K562 (cell line): ENCODE data around the gene PDCD1LG2. TPM values are rescaled to one million over a fixed set of nuclear protein-coding genes. Genes with fewer than 3 reads are reported as not detected.

Source experiments
- ATAC-seq: fragments of 200-7000 bp; cut with Tn5 transposase; 3 replicates; pipeline ENCODE4 v1.9.1; 2020; ENCODE audit warnings: moderate library complexity
- BruUV-seq: library from RNA; stranded (reverse); fragments of 400-500 nt; replicated peaks from 2 replicates; lab custom pipeline; 2021; lab: Mats Ljungman, UMichigan
- CTCF ChIA-PET: fragments of 300-600 bp; formaldehyde crosslinking; extraction: SDS; loops from one replicate; lab custom pipeline; 2021; ENCODE audit warnings: low intra/inter-chr PET ratio; lab: Yijun Ruan, JAX
- POLR2A ChIA-PET: fragments of 300-600, 350-650 bp; sonication (Branson Sonifier 250); formaldehyde crosslinking; extraction: SDS; loops from one replicate; lab custom pipeline; 2021; ENCODE audit warnings: antibody characterized with exemption, inconsistent platforms; lab: Yijun Ruan, JAX
- DNase-seq, 4 experiments: peaks; one replicate each; pipeline versions ENCODE4 v3.0.0 to v3.0.0-alpha.2; 2011 to 2018; ENCODE audit warnings: low spot score in 3 of 4, mixed read lengths in 3 of 4; ENCODE audit errors: extremely low read depth in 1 of 4
- FAIRE-seq: peaks from 2 replicates; lab custom pipeline; 2011; peaks lifted over from hg19 to GRCh38; lab: Jason Lieb, UNC
- H2AFZ ChIP-seq: 2 replicates; pipeline ENCODE4 v1.6.0; 2011; ENCODE audit warnings: low read depth, low read length, control low read depth, inconsistent platforms
- H3K27ac ChIP-seq: fragments of 200-600 bp; 3 replicates; pipeline ENCODE4 v1.8.0; 2011; ENCODE audit warnings: low read depth, mild to moderate bottlenecking, control low read depth, inconsistent platforms, low read length, moderate library complexity, mixed read lengths; ENCODE audit errors: extremely low read depth
- H3K27me3 ChIP-seq, 2 experiments: fragments of 300-600 bp in 1 of 2; 2 replicates in 1 of 2; 3 replicates in 1 of 2; pipeline versions ENCODE4 v1.6.0 to v1.8.0; 2011; ENCODE audit warnings: inconsistent platforms in 2 of 2, low read length in 2 of 2, mild to moderate bottlenecking in 1 of 2, mixed read lengths in 1 of 2, moderate library complexity in 1 of 2; ENCODE audit not compliant: control insufficient read depth in 2 of 2, insufficient read depth in 2 of 2
- H3K36me3 ChIP-seq: fragments of 300-600 bp; 3 replicates; pipeline ENCODE4 v1.8.0; 2011; ENCODE audit warnings: mild to moderate bottlenecking, low read length, inconsistent platforms; ENCODE audit not compliant: control insufficient read depth, insufficient read depth
- H3K4me1 ChIP-seq, 2 experiments: fragments of 200-600 bp in 1 of 2; replicated peaks in 1 of 2; 2 replicates in 1 of 2; 3 replicates in 1 of 2; pipeline versions ENCODE4 v1.5.1 to v1.8.0; 2011; ENCODE audit warnings: inconsistent platforms in 2 of 2, low read length in 2 of 2, mild to moderate bottlenecking in 1 of 2, mixed read lengths in 1 of 2, moderate library complexity in 1 of 2; ENCODE audit not compliant: control insufficient read depth in 2 of 2, insufficient read depth in 2 of 2
- H3K4me2 ChIP-seq: 2 replicates; pipeline ENCODE4 v1.6.1; 2011; ENCODE audit warnings: low read length, control low read depth, inconsistent platforms, mixed read lengths; ENCODE audit not compliant: insufficient read depth
- H3K4me3 ChIP-seq: fragments of 200-600 bp; sonication (generic), shearing (Covaris generic); 2 replicates; pipeline ENCODE4 v1.5.1; 2016; ENCODE audit warnings: control low read depth, inconsistent platforms
- H3K79me2 ChIP-seq: fragments of 200-600 bp; 3 replicates; pipeline ENCODE4 v1.8.0; 2011; ENCODE audit warnings: low read length, inconsistent platforms; ENCODE audit not compliant: control insufficient read depth, insufficient read depth
- H3K9ac ChIP-seq, 2 experiments: 2 replicates each; pipeline versions ENCODE4 v1.6.0 to v1.6.1; 2011; ENCODE audit warnings: low read depth in 2 of 2, low read length in 2 of 2, control low read depth in 1 of 2, inconsistent platforms in 1 of 2, mild to moderate bottlenecking in 1 of 2, mixed read lengths in 1 of 2; ENCODE audit not compliant: insufficient read depth in 1 of 2
- H3K9me1 ChIP-seq: one replicate; pipeline ENCODE4 v1.6.0; 2011; ENCODE audit warnings: inconsistent platforms, mild to moderate bottlenecking, low read length, moderate library complexity; ENCODE audit not compliant: control insufficient read depth, insufficient read depth
- H3K9me3 ChIP-seq: replicated peaks from 2 replicates; pipeline ENCODE4 v1.5.1; 2011; ENCODE audit warnings: low read depth, low read length, inconsistent platforms; ENCODE audit not compliant: control insufficient read depth, insufficient read depth
- H4K20me1 ChIP-seq: replicated peaks from 2 replicates; pipeline ENCODE4 v1.6.1; 2011; ENCODE audit warnings: low read length, inconsistent platforms, mixed read lengths; ENCODE audit not compliant: control insufficient read depth, insufficient read depth
- ASH1L ChIP-seq: fragments of 450-650 bp; IDR thresholded peaks from 2 replicates; pipeline ENCODE4 v1.6.1; 2018; ENCODE audit warnings: borderline replicate concordance, mild to moderate bottlenecking, low read depth; ENCODE audit not compliant: partially characterized antibody
- BCL6 ChIP-seq: fragments of 250-450 bp; sonication (Bioruptor Pico); IDR thresholded peaks from 2 replicates; pipeline ENCODE4 v1.4.0; 2020
- E2F3 ChIP-seq: fragments of 250-450 bp; sonication (Bioruptor Pico); IDR thresholded peaks from 2 replicates; pipeline ENCODE4 v1.4.0; 2020; ENCODE audit warnings: mild to moderate bottlenecking
- EWSR1 ChIP-seq: fragments of 450-650 bp; IDR thresholded peaks from 2 replicates; pipeline ENCODE4 v1.6.1; 2018; ENCODE audit warnings: borderline replicate concordance, mild to moderate bottlenecking, low read depth, moderate library complexity; ENCODE audit not compliant: partially characterized antibody
- GTF2E2 ChIP-seq: fragments of 200-800 bp; sonication (Bioruptor generic); IDR thresholded peaks from 2 replicates; pipeline ENCODE4 v1.6.1; 2016; ENCODE audit warnings: missing genetic modification characterization, missing compliant biosample characterization
- MED1 ChIP-seq: sonication (generic); formaldehyde crosslinking; IDR thresholded peaks from 2 replicates; pipeline ENCODE4 v1.8.1; 2023; ENCODE audit warnings: missing genetic modification reagents, borderline replicate concordance
- NFE2 ChIP-seq: IDR thresholded peaks from 2 replicates; pipeline ENCODE4 v1.6.1; 2014; ENCODE audit warnings: antibody characterized with exemption, low read depth
- ZNF232 ChIP-seq: sonication (generic); formaldehyde crosslinking; IDR thresholded peaks from 2 replicates; pipeline ENCODE4 v1.8.0; 2022; ENCODE audit warnings: mild to moderate bottlenecking, missing genetic modification reagents
- ZNF41 ChIP-seq: fragments of 250-450 bp; sonication (Bioruptor Pico); conservative IDR thresholded peaks from 2 replicates; pipeline ENCODE4 v1.4.0; 2020; ENCODE audit warnings: mild to moderate bottlenecking
- ZNF77 ChIP-seq: fragments of 250-450 bp; sonication (Bioruptor Pico); IDR thresholded peaks from 2 replicates; pipeline ENCODE4 v1.5.0; 2020
- WGBS: fragments of 100-300 bp; shearing (Covaris generic); methylation state at CpG from one replicate; pipeline ENCODE4 v1.1.6; 2016; ENCODE audit warnings: low coverage, mixed read lengths; ENCODE audit not compliant: insufficient coverage; ENCODE audit errors: missing lambda C conversion rate; 5-methylcytosine and 5-hydroxymethylcytosine counted together
- in situ Hi-C: fragments of 300-500 bp; cut with MboI; formaldehyde crosslinking; loops from 4 replicates; pipeline ENCODE4 v1.15.0; 2018; ENCODE audit warnings: inconsistent platforms, mixed read lengths
- intact Hi-C: fragments of 100-400 bp; cut with micrococcal nuclease; formaldehyde crosslinking; loops from 2 replicates; pipeline ENCODE4 v1.14.2; 2022
- polyA plus RNA-seq, 8 experiments: library from polyadenylated mRNA; depleted of rRNA in 4 of 8; stranded (reverse) in 5 of 8; unstranded in 3 of 8; fragments of >200 nt; fragmentation: Nextera tagmentation in 2 of 8; fragmentation: Illumina TruSeq in 1 of 8; extraction: Ambion mirVana in 2 of 8; extraction: Trizol in 1 of 8; gene quantifications; 2 replicates each; pipeline versions ENCODE4 v1.2.1 to v1.2.3, GENCODE V29; 2011 to 2014; ENCODE audit warnings: inconsistent platforms in 1 of 8, missing spikeins in 1 of 8
- total RNA-seq, 7 experiments: library from RNA; depleted of rRNA in 6 of 7; stranded (reverse); fragments of >200 nt in 6 of 7; fragmentation: Illumina TruSeq in 2 of 7; extraction: Trizol in 2 of 7; gene quantifications; 2 replicates each; pipeline versions ENCODE4 v1.2.1 to v1.2.3, GENCODE V29; 2011 to 2021; ENCODE audit warnings: low replicate concordance in 1 of 7

The PDCD1LG2 gene
- total and polyA plus RNA-seq, 9 of the 15 experiments (the other 6 are each of a cell fraction or from before 2014, with no cell fraction given) = not detected

GRCh38 chr9:5554254-5554653 lies 43.9 kb downstream of the PDCD1LG2 start:
- ATAC-seq (no peak), FAIRE-seq (no peak), DNase-seq (no peak)
- H3K4me1 ChIP-seq = no peaks in the 10 kb centered on the region
- in situ Hi-C loops (no loop called here), intact Hi-C loops (no loop called here)
- no peaks in the 10 kb centered on the region for H3K36me3 ChIP-seq
- TF ChIP-seq ASH1L (no peak), NFE2 (no peak), BCL6 (CRISPR knock-in tag) (no peak), ZNF232 (no peak), E2F3 (no peak), EWSR1 (no peak), MED1 (no peak), ZNF41 (no peak), GTF2E2 (tag) (no peak), ZNF77 (CRISPR knock-in tag) (no peak)
- no peaks in the 10 kb centered on the region for H3K9me1 ChIP-seq
- ChIA-PET CTCF (no interaction called here), POLR2A (no interaction called here)
- no peak overlapping the region for H3K27ac ChIP-seq
- no peaks in the 10 kb centered on the region for H3K79me2 ChIP-seq
- no peak overlapping the region for H3K4me3 ChIP-seq
- no peaks in the 10 kb centered on the region for H3K27me3 ChIP-seq
- no peak overlapping the region for H2AFZ ChIP-seq
- no peak overlapping the region for H3K4me2 ChIP-seq
- H4K20me1 ChIP-seq = no peaks in the 10 kb centered on the region
- no peak overlapping the region for H3K9ac ChIP-seq
- H3K9me3 ChIP-seq = no peaks in the 10 kb centered on the region
- WGBS = 4% methylated on average over 4 of the region's 4 CpGs
- no TSS peak for BruUV-seq
